ENCODE measurements around the gene KCNQ2.

Gene KCNQ2

DNA sequence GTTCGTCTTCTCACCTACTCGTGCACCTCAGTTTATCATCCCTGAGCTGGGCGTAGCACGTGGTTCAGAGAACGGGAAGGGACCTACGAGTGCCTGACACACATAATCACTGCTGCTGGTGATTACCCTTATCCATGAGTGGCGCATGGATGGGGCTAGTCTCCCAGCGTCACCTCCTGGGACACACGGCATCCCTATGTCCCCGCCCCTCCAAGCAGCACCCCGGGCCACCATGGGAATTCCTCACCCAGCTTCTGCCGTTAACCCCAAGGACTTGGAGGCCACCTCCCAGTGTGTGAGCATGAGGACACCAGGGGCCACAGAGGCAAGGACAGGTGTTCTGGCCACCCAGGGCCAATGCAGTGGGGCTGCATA is 121.1 kb downstream of the KCNQ2 start:
- no peak for DNase-seq

DNA sequence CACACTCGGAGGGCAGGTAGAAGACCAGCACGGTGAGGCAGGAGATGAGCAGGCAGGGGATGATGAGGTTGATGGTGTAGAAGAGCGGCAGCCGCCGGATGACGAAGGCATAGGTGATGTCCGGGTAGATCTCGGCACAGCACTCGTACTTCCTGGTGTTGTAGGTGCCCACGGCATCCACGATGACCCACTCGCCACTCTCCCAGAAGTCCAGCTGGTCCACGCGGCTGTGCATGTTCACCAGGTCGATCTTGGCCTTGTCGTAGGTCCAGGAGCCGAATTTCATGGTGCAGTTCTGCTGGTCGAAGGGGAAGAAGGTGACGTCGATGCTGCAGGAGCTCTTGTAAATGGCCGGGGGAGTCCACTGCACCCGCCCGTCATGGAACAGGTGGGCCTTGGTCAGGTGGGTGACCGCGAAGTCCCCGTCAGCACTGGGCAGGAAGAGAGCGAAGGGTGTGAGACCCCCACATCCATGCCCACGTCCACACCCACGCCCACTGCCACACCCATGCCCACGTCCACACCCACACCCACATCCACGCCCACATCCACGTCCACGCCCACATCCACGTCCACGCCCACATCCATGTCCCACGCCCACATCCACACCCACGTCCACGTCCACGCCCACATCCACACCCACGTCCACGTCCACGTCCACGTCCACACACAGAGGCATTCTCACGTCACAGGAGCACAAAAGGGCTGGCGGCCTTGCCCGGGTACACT is 121.7 kb downstream of the KCNQ2 start:
- DNase-seq = no peak
